ENCODE results near the gene SREBF1. TPM values are rescaled to one million over a fixed set of nuclear protein-coding genes. Genes with fewer than 3 reads are reported as not detected.

The SREBF1 gene
- total RNA-seq, 1 donor from 2014 or later, result 89.3 TPM

DNA sequence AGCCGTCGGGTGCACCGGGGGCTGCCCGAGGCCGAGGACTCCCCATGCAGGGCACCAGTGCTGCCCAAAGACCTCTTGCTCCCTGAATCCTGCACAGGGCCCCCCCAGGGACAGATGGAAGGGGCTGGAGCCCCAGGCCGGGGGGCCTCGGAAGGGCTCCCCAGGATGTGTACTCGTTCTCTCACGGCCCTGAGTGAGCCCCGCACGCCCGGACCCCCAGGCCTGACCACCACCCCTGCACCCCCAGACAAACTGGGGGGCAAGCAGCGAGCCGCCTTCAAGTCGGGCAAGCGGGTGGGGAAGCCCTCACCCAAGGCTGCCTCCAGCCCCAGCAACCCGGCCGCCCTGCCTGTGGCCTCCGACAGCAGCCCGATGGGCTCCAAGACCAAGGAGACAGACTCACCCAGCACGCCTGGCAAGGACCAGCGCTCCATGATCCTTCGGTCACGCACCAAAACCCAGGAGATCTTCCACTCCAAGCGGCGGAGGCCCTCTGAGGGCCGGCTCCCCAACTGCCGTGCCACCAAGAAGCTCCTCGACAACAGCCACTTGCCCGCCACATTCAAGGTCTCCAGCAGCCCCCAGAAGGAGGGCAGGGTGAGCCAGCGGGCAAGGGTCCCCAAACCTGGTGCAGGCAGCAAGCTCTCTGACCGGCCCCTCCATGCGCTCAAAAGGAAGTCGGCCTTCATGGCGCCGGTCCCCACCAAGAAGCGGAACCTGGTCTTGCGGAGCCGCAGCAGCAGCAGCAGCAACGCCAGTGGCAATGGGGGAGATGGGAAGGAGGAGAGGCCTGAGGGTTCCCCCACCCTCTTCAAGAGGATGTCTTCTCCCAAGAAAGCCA is 40.6 kb downstream of the SREBF1 start:
- no peak for DNase-seq

DNA sequence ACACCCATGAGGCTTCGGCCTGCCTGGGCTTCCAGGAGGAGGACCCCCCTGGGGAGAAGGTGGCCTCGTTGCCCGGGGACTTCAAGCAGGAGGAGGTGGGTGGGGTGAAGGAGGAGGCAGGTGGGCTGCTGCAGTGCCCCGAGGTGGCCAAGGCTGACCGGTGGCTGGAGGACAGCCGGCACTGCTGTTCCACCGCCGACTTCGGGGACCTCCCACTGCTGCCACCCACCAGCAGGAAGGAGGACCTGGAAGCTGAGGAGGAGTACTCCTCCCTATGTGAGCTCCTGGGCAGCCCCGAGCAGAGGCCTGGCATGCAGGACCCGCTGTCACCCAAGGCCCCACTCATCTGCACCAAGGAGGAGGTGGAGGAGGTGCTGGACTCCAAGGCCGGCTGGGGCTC is 41.5 kb downstream of the SREBF1 start:
- DNase-seq, result no peak

DNA sequence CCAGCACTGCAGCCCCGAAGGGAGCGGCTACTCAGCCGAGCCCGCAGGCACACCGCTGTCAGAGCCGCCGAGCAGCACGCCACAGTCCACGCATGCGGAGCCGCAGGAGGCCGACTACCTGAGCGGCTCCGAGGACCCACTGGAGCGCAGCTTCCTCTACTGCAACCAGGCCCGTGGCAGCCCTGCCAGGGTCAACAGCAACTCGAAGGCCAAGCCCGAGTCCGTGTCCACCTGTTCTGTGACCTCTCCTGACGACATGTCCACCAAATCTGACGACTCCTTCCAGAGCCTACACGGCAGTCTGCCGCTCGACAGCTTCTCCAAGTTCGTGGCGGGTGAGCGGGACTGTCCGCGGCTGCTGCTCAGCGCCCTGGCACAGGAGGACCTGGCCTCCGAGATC is 42.4 kb downstream of the SREBF1 start:
- DNase-seq, result no peak

DNA sequence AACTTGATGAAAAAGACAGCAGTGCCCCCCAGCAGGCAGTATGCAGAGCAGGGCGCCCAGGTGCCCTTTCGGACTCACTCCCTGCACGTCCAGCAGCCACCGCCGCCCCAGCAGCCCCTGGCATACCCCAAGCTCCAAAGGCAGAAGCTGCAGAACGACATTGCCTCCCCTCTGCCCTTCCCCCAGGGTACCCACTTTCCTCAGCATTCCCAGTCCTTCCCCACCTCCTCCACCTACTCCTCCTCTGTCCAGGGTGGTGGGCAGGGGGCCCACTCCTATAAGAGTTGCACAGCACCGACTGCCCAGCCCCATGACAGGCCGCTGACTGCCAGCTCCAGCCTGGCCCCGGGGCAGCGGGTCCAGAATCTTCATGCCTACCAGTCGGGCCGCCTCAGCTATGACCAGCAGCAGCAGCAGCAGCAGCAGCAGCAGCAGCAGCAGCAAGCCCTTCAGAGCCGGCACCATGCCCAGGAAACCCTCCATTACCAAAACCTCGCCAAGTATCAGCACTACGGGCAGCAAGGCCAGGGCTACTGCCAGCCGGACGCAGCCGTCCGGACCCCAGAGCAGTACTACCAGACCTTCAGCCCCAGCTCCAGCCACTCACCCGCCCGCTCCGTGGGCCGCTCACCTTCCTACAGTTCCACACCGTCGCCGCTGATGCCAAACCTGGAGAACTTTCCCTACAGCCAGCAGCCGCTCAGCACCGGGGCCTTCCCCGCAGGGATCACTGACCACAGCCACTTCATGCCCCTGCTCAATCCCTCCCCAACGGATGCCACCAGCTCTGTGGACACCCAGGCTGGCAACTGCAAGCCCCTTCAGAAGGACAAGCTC is 43.2 kb downstream of the SREBF1 start:
- DNase-seq, result no peak

DNA sequence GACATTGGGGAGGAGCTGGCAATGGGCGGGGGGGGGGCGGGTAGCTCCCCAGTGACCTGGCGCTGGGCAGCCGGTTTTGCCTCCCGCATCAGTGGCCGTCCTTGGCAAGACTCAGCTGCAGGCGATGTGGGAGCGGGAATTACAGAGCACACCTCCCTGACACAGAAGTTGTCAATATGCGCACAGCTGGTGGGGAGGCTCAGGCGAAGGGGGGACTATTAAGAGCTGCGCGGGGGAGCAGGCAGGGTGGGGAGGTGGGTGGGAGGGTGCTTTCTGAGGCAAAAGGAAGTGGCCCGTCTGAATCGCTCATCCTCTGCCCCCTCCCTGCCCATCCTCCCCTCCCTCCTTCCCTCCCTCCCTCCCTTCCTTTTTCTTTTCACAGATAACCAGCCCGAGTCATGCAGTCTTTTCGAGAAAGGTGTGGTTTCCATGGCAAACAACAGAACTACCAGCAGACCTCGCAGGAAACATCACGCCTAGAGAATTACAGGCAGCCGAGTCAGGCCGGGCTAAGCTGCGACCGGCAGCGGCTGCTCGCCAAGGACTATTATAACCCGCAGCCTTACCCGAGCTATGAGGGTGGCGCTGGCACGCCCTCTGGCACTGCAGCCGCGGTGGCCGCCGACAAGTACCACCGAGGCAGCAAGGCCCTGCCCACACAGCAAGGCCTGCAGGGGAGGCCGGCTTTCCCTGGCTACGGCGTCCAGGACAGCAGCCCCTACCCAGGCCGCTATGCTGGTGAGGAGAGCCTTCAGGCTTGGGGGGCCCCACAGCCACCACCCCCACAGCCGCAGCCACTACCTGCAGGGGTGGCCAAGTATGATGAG is 44.0 kb downstream of the SREBF1 start:
- DNase-seq, result peak; percentile 65

DNA sequence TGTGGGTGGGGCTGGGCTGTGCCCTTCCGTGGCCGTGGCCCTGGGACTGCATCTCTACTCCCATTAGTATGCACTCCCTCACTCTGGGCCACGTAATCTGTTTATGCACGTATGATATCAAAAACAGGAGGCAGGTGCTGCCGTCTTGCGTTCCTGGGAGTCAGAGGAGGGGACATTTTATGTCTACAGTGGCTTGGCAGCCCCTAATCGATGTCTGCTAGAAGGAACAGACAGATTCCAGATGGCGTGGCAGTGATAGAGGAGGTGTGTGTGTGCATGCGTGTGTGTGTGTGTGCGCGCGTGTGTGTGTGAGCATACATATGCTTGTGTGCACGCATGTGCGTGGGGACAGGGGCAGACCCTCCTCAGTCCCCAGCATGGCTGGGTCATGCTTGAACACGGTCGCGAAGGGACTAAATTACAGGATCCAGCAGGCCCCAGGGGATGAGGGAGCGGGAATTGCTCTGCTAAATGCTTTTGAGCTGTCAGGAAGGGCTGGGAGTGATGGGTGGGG is 44.7 kb downstream of the SREBF1 start:
- DNase-seq, result no peak

DNA sequence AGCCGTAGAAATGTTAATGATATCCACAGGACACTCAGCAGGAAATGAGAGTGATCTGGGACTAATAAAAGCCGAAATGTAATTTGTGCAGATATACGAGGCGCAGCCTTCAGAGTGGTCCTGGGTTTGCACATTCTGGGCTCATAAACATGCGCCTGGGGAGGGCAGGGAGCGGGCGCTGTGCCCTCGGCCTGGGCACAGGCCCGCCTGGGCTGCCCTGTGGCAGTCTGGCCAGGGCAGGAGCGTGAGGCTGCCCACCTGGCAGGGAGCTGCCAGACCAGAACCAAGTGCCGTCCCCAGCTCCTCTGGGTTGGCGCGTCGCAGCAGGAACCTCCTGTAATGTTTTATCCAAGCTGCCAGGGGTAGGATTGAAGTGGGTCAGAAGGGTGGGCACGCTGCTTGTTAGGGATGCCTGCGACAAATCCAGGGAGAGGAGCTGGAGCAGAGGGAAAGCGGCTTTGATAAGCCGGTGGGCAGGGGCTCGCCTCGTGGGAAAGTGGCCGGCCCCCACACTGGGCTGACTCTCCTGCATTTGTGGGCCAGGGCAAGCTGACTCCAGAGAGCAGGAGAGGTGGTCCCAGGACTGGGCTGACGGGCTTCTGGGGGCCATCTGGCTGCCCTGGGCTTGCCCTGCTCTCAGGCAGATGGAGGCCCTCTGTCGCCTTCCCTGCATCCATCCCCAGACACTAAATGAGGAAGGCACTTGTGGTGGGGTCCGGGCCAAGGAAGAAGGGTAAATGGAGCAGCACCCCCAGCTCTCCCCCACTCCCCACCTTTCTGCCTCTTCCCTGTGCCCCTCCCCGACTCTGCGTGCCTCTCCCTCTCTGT is 45.9 kb downstream of the SREBF1 start:
- peak; percentile 40 for DNase-seq

DNA sequence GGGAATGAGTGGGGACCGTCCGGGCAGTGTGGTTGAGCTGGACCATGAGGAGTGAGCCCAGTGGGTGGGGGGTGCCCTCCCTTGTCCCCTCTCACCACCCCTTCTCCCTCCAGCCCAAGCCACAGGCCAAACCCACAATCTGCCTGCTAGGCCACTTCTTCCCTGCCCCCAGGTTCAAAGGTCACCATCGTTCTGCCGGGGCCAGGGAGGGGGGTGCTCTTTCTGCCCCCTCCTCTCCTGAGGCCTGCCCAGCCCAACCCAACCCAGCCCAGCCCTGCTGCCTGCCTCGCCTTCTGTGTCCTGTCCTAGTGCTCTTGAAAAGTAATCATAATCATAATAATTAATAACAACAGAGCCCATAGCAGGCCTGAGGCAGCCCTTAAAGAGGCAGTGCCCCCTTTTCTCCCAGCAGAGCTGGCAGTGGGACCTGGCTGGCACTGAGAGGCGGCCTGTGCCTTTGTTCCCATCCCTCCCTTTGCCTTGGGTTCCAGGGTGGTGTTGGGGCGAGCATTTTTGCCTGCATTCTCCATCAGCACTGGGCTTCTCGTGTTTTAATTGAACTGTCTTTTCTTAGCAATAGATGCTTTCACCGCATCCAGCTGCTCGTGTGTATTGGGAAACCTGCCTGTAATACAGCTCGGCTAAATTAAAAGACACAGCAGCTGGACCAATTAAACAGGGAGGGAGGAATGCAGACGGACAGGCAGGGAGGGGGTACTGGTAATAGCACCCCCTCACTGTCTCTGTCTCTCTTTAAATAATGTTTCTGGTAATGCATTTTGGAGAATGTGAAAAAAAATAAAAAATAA is 46.8 kb downstream of the SREBF1 start:
- no peak for DNase-seq

DNA sequence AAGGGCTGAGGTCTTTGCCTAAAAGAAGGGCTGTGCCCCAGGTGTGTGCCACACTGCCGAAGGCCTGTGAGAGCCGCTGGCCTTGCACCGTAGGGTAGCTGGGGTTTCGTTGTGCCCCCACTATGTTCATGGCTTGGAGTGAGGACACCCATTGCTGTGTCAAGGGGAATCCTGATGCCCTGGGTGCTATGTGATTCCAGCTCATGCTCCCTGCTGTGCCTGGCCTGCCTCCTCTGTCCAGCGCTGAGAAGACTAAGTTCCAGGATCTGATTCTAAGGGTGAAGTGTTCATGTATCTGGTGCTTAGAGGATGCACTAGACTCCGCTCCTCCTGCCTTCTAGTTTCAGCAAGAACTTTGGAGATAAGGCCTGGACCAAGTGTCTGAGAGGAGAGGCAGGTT is 47.4 kb downstream of the SREBF1 start:
- DNase-seq, result no peak

DNA sequence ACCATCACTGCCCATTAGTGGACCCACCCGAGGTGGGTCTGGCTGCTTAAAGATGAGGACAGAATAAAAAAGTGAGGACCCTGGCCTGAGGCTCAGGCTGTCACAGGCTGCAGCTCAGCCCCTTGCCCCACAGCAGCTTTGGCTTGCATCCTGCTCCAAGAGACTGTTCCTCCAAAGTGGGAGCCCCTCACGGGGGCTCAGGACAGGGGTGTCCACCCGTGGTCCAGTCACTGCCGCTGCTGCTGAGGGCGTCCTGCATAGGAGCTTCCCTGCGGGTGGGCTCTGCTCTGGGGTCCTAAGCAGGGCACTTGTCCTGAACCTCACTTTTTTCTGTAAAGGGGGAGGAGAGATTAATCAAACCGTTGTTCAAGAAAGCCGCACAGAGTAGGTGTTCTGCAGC is 47.8 kb downstream of the SREBF1 start:
- no peak for DNase-seq

DNA sequence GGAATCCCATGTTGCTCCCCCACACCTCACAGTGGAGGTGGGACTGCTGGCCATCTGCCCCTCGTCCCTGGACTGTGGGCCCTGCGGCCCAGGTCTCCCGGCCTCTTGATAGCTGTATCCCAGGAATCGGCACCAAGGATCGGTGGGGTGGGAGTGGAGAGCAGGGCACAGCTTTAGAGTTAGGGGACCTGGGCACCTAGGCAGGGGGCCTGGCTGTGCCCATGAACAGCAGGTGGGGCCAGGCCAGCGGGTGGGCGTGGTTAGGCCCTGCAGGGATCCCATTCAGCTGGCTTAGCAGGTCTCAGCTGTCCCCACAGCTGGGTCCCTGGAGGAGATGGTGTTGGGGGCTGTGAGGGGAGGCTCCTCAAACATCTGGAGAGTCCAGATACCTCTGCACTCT is 49.2 kb downstream of the SREBF1 start:
- no peak for DNase-seq

DNA sequence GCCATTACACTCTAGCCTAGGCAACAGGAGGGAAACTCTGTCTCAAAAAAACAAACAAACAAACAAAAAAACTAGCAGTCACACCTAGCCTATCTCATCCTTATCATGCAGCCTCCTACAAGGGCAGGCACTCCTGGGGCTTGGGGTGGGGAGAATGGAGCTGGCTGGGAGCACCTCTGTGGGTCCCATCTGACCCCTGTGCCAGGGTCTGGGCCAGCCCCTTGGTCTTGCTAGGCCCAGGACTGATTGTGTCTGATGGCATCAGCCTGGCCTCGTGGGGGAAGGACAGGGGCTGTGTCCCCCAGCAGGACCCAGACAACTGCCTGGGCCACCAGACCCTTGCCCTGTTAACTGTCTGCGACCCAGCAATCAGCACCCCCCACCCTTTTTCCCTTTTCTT is 49.8 kb downstream of the SREBF1 start:
- DNase-seq, result no peak

DNA sequence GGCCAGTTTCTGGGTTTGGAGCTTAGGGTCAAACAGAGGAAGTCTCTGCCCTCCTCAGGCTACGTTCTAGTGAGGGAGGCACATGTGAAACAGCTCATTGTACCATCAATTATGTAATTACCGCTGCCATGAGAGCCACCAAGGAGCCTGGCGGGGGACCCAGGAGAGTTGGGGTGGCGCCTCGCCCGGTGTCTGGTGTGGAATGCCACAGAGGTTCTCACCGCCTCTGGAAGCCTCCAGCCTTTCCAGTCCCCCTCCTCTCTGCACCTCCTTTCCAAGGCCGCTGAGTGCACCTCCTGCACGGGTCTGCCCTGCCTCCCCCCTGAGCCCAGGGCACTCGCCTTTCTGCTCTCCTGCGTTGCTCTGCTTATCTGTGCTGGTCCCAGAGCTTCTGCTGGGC is 51.4 kb downstream of the SREBF1 start:
- no peak for DNase-seq

DNA sequence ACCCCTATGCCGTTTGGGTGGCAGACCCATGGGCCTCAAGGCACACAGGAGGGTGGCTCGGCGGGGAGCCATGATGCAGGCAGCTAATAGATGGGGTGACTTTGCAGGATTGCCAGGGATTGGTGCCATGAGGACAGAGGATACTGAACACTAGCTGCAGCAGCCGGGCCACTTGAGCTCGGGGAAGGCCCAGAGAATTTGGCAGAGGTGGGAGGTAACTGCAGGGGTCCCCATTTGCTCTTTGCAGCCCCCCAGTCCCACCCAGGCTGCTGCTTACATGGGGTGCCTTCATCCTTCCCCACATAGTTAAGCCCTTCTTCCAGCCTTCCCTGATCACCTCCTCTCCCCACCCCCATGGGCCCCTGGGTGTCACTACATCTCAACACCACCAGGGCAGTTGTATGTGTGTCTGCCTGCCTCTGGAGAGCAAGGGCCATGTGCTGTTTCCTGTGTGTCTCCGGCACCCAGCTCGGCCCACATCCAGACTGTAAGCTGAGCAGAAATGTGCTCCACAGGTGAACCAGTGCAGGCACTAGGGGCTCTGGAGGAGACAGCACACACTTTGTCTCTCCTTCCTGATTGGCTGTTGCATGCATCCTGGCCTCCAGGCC is 52.0 kb downstream of the SREBF1 start:
- no peak for DNase-seq

DNA sequence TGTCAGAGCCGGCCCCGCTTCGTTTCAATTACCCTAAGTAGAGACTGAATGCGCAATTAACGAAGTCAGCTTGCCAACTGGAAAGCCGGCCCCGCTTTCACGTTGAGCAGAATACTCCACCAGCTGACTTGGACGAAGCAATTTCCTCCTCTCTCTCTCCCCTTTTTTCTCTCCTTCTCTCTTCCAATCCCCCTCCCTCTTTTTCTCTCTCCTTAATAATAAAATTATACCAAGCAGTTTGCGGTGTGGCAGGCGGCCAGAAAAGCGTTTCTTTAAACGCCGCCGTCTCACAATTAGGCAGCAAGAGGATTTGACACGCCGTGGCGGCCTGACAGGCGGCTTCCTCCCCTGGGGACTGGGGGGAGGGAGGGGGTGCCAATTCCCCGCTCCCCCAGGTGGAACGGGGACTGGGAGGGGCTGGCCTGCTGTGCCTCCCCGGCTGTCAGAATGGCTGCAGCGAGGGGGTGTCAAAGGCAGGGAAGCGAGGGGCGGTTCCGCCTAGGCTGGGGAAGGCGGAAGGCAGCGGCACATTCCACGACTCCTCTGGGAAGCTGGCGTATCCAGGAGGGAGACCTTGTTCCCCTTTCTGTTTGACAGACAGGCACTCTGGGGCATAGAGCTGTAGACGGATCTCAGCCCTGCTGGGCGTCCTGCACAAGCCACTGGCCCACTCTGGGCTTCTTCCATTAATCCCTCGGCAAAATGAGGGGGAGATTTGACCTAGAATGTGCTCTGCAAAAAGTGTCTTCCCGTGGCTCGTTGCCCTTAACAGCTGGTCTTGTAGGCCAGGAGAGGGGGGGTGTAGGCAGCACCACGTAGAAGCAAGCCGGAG is 52.7 kb downstream of the SREBF1 start:
- DNase-seq, result peak; percentile 87

DNA sequence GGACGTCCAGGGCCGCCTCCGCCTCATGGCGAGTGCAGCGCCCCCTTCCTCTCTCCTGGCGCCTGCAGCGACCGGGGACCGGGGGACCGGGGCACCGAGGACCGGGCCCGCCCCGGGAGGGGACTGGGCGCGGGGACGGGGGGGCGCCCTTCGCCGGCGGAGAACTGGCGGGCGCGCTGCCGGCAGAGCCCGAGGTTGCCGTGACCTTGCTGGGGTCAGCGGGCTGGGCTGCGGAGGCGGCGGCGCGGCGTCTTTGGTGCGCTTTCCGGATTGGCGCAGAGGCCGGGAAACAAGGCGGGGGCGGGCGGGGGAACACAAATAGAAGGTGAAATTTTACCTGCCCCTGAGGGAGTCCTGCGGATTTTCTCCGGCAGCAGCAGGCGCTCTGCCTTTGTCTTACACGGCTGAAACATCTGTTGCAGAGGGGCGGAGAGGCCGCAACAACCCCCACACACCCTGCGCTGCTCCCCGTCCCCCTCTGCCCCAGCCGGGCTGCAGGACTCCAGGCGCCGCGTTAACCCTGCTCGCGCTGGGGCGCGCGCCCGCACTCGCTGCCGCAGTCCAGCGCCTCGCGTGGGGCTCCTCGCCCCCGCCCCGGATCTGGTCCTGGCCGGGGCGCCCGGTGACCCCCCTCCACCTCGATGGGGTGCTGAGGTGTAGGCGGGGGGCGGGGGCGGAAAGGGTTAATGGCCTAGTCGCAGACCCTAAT is 53.5 kb downstream of the SREBF1 start:
- DNase-seq, result no peak

DNA sequence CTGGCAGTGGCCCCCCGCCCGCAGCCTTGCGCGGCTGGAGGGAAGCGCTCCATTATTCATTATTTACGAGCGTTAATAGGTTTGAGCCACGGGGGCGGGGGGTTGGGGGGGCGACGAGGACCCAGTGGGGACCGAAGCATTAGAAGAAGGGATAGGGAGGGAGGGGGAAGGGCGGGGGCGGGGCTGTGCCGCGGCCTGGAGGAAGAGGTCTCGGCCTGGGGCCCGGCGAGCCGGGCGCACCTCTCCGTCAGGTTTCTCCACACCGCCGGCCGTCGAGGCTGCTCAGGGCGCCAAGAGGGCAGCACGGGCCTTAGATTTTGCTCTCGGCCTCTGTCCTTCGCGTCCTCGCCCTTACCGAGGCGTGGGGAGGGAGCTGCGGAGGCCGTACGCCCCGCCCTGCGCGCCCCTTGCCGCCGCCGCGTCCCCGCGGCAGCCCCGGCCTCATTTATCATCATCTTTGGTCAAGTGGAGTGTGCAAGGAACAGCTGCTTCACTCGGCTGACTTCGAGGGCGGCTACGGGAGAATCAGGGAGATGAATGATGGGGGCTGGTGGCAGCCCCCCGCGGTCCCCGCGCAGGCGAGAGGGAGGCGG is 54.2 kb downstream of the SREBF1 start:
- no peak for DNase-seq
